Activated CD8-positive, alpha-beta T cell treated with anti-CD3 and anti-CD28 coated beads, Interleukin-2, amount 10 ng/mL, durations not matched to agents 7 days and 5 days (primary cell): Measurements from ENCODE around the gene CASZ1. TPM values are rescaled to one million over a fixed set of nuclear protein-coding genes. Genes with fewer than 3 reads are reported as not detected.

Source experiments
- ATAC-seq: fragments of 150-1000 bp; cut with Tn5 transposase; one replicate; pipeline ENCODE4 v1.10.0; 2021; ENCODE audit warnings: moderate library complexity
- CTCF ChIA-PET: fragments of 350-600 bp; sonication (Branson Sonifier 250); formaldehyde crosslinking; loops from one replicate; lab custom pipeline; 2021; ENCODE audit warnings: antibody characterized with exemption; lab: Charles Lee
- POLR2A ChIA-PET: fragments of 350-600 bp; sonication (Branson Sonifier 250); formaldehyde crosslinking; loops from one replicate; lab custom pipeline; 2021; ENCODE audit warnings: antibody characterized with exemption; lab: Charles Lee
- DNase-seq: peaks from one replicate; pipeline ENCODE4 v3.0.0-alpha.2; 2020
- H3K27ac Mint-ChIP-seq: one replicate; pipeline ENCODE4 v1.8.0; 2021; ENCODE audit warnings: mild to moderate bottlenecking, mixed read lengths
- H3K27me3 Mint-ChIP-seq: one replicate; pipeline ENCODE4 v1.8.0; 2021; ENCODE audit warnings: low read depth, mixed read lengths
- H3K36me3 Mint-ChIP-seq: one replicate; pipeline ENCODE4 v1.8.0; 2021; ENCODE audit warnings: low read depth, mixed read lengths
- H3K4me1 Mint-ChIP-seq: one replicate; pipeline ENCODE4 v1.8.0; 2021; ENCODE audit warnings: low read depth, mixed read lengths
- H3K4me3 Mint-ChIP-seq: one replicate; pipeline ENCODE4 v1.8.0; 2021; ENCODE audit warnings: mild to moderate bottlenecking, mixed read lengths
- H3K9me3 Mint-ChIP-seq: one replicate; pipeline ENCODE4 v1.8.0; 2022; ENCODE audit warnings: mixed read lengths; ENCODE audit not compliant: insufficient read depth
- total RNA-seq, 2 experiments: library from RNA; stranded (reverse); gene quantifications; one replicate each; pipeline ENCODE4 v1.2.3, GENCODE V29; 2021

Gene CASZ1
- total RNA-seq, 2 experiments from 2014 or later = 9.9 to 10.2 TPM

DNA sequence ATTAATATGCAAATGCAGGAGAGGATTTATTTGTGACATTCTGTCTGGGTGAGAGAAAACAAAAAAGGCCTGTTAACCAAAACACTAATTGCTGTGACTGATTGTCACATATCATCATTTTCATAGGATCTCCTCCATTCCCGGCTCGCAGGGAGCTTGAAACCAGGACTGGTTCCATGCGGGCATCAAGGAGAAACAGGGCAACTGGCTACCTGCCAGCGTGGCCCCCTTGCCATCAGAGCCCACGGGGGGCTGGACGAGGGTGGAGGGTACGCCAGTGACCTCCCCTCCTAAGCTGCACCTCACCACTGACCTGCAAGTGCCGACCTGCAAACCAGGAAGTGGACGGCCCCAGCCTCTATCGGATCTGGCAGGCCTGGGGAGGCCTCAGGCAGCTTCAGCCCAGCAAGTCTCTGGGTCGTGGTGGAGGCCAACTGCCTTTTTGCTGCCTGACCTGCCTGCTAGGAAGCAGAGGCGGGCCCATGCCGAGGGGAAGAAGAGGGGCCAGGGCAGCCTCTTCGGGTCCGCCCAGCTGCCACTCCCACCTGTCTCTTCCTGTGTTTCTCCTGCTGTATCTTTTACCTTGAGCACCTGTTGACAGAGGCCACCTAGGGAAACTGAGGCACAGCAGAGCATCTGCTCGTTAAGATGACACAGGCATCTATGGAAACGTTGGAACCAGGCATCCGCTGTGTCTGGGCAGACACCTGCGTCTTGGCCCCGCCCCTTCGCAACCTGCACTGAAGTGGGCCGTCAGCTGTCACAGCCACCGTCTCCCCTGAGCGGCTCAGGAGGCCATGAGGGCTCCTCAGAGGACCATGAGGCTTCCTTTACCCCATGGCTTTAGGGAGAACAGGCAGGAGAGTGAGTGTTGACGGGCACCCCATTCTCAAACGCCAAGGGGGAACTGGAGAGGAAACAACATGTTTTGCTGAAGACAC lies 74.8 kb downstream of the CASZ1 start:
- ChIA-PET CTCF (no interaction called here), POLR2A (no interaction called here)
- H3K27me3 Mint-ChIP-seq = no peaks in the 10 kb centered on the region
- H3K27ac Mint-ChIP-seq = no peak overlapping the region
- H3K36me3 Mint-ChIP-seq = no peaks in the 10 kb centered on the region
- H3K4me1 Mint-ChIP-seq = no peaks in the 10 kb centered on the region
- H3K4me3 Mint-ChIP-seq = no peak overlapping the region
- DNase-seq (no peak), ATAC-seq (no peak)
- no peaks in the 10 kb centered on the region for H3K9me3 Mint-ChIP-seq

DNA sequence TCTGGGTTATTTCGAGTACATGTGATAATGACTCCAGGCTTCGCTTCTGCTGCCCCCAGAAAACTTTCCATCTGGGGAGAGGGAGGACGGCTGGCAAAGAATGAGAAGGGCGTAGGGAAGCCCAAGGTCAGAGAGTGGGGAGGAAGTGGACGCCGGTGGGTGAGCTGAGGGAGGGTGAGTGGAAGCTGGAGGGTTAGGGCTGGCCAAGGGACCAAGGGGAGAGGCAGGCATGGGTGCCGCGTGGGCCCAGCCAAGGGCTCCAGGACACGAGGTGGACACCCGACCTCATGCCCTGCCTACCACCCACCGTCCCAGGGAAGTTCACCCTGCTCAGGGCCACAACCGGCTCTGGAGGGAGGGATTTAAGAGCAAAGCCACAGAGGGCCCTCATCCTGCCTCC lies 75.8 kb downstream of the CASZ1 start:
- H3K27ac Mint-ChIP-seq = no peak overlapping the region
- no peaks in the 10 kb centered on the region for H3K27me3 Mint-ChIP-seq
- POLR2A ChIA-PET = no interaction called here
- no peak overlapping the region for H3K4me3 Mint-ChIP-seq
- no peak for ATAC-seq
- peaks cover 3% of the 10 kb centered on the region for H3K4me1 Mint-ChIP-seq
- CTCF ChIA-PET = no interaction called here
- DNase-seq = no peak
- no peaks in the 10 kb centered on the region for H3K9me3 Mint-ChIP-seq
- H3K36me3 Mint-ChIP-seq = no peaks in the 10 kb centered on the region

DNA sequence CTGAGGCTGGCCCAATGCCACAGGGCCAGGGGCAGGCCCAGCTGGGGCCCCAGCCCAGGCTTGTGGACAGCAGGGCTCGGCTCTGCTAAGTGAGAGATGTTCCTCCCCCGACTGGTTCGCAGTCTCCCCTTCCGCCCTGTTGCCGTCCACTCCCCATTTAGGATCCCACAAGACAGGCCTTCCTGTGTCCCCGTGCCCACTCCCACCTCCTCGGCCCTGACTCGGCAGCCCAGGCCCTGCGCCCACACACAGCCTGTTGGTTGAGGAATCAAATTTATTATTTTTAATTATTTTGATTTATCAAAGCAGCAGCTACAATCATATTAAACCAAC lies 78.4 kb downstream of the CASZ1 start:
- ATAC-seq = no peak
- Mint-ChIP-seq H3K4me1 (peaks cover 3% of the 10 kb centered on the region), H3K27me3 (peaks cover 2% of the 10 kb centered on the region), H3K9me3 (no peaks in the 10 kb centered on the region), H3K4me3 (no peak overlapping the region), H3K27ac (no peak overlapping the region), H3K36me3 (no peaks in the 10 kb centered on the region)
- ChIA-PET POLR2A (interaction anchor here (0.6 kb wide), 1 partner anchor 48 kb away, joined by 3 read pairs; no protein-coding TSS in a partner anchor), CTCF (no interaction called here)
- no peak for DNase-seq

DNA sequence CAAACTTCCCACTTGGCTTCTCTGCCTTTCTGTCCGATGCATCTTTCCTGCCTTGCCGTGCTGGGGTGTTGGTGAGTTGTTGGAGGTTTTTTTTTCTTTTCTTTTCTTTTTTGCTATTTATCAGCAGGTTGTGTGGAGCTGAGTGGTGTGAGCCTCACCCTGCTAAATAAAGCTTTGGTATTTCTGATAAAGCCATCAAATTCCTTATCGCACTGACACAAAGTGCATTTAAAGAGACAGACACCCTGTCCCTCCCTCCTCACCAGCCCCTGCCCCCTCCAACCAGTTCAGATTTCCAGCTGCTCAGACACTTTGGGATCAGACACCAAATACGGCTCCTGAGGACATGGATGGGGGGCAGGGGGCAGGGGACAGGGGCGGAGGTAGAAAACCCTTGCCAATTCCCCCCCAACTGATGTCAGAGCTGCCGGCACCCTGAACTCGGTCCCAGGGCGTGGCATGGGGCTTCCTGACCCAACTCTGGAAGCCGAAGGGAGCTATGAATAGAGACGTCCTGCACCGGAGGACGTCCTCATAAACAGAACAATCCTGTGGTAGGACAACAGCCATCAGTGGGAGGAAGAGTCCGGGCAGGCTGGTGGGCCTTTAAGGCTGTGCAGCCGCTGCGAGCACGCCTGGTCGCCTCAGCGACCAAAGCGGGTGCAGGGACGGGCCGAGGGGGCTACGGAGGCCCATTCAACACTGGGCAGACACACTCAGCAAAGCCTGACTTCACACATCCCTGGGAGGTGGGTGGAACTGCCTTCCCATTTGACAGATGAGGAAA lies 79.0 kb downstream of the CASZ1 start:
- ATAC-seq = no peak
- peaks cover 3% of the 10 kb centered on the region for H3K4me1 Mint-ChIP-seq
- ChIA-PET POLR2A (interaction anchor here (0.6 kb wide), 1 partner anchor 47 kb away, joined by 3 read pairs; no protein-coding TSS in a partner anchor), CTCF (no interaction called here)
- no peak overlapping the region for H3K27ac Mint-ChIP-seq
- H3K36me3 Mint-ChIP-seq = no peaks in the 10 kb centered on the region
- DNase-seq = no peak
- H3K27me3 Mint-ChIP-seq = peaks cover 2% of the 10 kb centered on the region
- no peak overlapping the region for H3K4me3 Mint-ChIP-seq
- H3K9me3 Mint-ChIP-seq = no peaks in the 10 kb centered on the region

DNA sequence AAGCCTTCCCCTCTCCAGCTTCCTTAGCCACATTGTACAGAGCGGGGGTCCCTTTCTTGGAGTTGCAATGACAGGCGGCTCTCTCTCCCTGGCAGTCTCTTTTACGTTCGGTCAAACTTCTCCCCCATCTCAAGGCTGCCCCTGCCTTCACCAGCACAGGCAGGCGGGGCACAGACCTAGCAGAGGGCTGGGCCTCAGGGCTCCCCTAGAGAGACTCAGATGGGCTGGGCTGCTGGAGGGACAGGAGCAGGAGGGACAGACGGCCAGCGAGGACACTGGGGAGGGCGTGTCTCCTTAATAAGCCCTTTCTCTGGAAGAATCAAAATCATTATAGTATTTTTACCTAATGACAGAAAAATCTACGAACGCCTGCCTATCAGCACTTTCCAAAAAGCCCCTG lies 79.6 kb downstream of the CASZ1 start:
- no peak for DNase-seq
- POLR2A ChIA-PET = no interaction called here
- Mint-ChIP-seq H3K9me3 (no peaks in the 10 kb centered on the region), H3K27ac (no peak overlapping the region), H3K4me1 (peaks cover 3% of the 10 kb centered on the region), H3K36me3 (no peaks in the 10 kb centered on the region), H3K27me3 (peaks cover 2% of the 10 kb centered on the region), H3K4me3 (no peak overlapping the region)
- CTCF ChIA-PET = no interaction called here
- ATAC-seq = no peak

DNA sequence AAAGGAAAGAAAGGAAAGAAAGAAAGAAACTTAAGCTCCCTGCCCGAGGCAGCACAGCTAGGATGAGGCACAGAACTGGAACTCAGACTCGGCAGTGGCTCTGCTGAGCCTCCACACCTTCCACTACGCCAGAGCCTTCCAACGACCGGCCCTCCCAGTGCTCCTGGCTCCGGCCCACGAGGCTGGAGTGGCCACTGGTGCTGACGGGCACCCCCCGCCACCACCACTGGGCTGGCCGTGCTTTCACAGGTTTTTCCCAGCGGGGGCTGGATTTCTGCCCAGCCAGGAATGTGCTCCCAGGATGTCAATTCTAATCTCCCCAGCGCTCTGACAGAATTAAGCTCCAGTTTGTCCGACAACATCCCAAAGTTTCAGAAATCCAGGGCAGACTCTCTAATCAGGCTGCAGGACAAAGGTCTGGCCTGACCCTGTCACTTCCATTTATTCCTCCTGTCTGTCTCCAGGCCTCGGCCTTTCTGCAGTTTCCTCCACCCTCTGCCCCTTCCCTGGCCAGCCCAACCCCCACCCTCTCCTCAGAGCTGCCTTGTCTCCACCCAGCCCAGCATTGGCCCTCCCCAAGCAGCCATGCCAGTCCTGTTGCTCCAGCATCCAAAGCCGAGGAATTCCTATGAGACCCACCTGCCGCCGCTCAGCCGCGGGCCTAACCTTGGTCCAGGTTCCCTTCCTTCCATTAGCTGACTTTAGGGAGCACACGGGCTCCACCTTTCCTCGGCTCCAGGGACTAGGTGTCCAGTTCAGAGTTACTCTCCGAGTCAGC lies 81.9 kb downstream of the CASZ1 start:
- H3K27me3 Mint-ChIP-seq = peaks cover 2% of the 10 kb centered on the region
- DNase-seq (no peak), ATAC-seq (no peak)
- no peak overlapping the region for H3K4me3 Mint-ChIP-seq
- H3K9me3 Mint-ChIP-seq = no peaks in the 10 kb centered on the region
- no peak overlapping the region for H3K27ac Mint-ChIP-seq
- no peaks in the 10 kb centered on the region for H3K36me3 Mint-ChIP-seq
- ChIA-PET POLR2A (no interaction called here), CTCF (interaction anchor here (1.7 kb wide), 1 partner anchor 220 kb away, joined by 4 read pairs; no protein-coding TSS in a partner anchor)
- peaks cover 3% of the 10 kb centered on the region for H3K4me1 Mint-ChIP-seq

DNA sequence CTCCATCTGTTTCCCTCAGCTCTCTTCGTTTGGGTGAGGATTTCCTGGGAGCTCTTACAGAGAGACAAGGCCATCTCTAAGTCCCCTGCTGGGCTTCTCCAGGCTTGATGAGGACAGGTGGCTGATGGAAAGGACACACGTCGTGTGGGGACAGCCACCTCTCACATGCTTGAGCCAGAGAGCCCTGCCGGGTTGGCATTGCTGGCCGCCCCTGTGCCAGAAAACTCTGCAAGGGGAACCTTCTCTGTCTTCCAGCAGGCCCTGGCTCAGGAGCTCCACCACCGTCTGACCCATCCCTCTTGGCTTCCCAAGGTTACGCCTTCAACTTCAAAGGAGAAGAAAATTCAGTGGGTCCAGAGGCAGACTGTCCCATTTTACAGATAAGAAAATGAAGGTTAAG lies 82.8 kb downstream of the CASZ1 start:
- no peak for DNase-seq
- Mint-ChIP-seq H3K27ac (no peak overlapping the region), H3K9me3 (no peaks in the 10 kb centered on the region), H3K4me1 (peaks cover 3% of the 10 kb centered on the region), H3K27me3 (peaks cover 2% of the 10 kb centered on the region), H3K36me3 (no peaks in the 10 kb centered on the region), H3K4me3 (no peak overlapping the region)
- no peak for ATAC-seq
- ChIA-PET POLR2A (no interaction called here), CTCF (interaction anchor here (0.9 to 1.7 kb wide), 2 partner anchors 191 to 219 kb away, joined by 3 to 4 read pairs; no protein-coding TSS in a partner anchor)

DNA sequence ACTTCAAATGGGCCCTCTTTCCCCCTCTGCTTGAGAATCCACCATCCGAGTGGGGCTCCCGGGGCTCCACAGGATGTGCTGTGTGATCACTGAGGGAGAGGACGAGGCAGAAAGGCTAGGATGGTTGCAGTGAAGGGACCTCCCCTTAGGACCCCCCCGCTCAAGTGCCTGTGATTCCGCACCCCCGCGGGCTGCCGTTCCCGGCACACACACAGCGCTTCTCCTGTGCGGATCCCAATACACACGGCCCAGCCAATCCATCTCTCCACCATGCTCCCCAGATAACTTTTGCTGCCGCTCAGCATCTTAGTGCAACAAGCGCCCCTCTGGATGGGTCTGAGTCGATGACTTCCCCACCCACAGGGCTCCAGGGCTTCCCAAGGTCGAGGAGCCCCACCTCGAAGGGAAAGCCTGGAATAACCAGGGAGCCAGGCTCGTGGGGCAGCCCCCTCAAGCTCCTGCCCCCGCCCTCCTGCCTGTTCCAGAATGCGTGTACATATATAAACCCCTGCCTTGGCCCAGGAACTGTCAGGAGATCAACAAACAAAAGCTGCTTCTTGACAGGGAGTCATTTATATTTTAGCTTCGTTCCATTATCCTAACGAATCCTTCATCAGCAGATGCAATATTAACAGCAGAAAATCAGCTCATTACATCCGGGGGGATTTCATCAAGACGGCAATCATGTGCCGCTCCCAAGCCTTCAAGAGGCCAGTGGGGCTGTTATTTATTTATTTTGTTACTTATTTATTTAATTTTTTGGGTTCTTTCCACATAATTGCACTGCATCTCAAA lies 83.7 kb downstream of the CASZ1 start:
- no peaks in the 10 kb centered on the region for H3K36me3 Mint-ChIP-seq
- H3K4me3 Mint-ChIP-seq = no peak overlapping the region
- no peak overlapping the region for H3K27ac Mint-ChIP-seq
- no peak for ATAC-seq
- H3K9me3 Mint-ChIP-seq = no peaks in the 10 kb centered on the region
- ChIA-PET CTCF (interaction anchor here (0.9 kb wide), 1 partner anchor 191 kb away, joined by 3 read pairs; no protein-coding TSS in a partner anchor), POLR2A (no interaction called here)
- peaks cover 2% of the 10 kb centered on the region for H3K27me3 Mint-ChIP-seq
- peaks cover 3% of the 10 kb centered on the region for H3K4me1 Mint-ChIP-seq
- DNase-seq = no peak

DNA sequence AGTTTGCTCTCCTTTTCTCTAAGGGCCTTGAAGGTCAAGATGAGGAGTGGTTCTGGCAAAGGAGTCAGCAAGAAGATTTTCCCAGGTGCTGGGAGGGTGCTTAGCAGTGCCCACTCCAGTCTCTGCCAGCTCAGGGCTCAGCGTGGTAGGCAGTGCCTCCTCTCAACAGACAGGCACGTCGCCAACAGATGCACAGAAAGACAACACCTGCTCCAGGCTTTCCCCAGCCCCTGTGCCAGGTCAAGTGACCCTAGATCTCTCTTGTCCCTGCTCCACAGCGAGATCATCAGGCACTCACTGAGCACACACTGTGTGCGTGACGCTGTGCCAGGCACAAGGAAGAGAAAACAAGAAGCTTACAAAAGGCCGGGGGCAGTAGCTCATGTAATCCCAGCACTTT lies 86.0 kb downstream of the CASZ1 start:
- Mint-ChIP-seq H3K27ac (no peak overlapping the region), H3K4me3 (no peak overlapping the region), H3K27me3 (peaks cover 2% of the 10 kb centered on the region), H3K9me3 (no peaks in the 10 kb centered on the region), H3K4me1 (no peaks in the 10 kb centered on the region), H3K36me3 (no peaks in the 10 kb centered on the region)
- DNase-seq = no peak
- CTCF ChIA-PET = no interaction called here
- POLR2A ChIA-PET = no interaction called here
- no peak for ATAC-seq

DNA sequence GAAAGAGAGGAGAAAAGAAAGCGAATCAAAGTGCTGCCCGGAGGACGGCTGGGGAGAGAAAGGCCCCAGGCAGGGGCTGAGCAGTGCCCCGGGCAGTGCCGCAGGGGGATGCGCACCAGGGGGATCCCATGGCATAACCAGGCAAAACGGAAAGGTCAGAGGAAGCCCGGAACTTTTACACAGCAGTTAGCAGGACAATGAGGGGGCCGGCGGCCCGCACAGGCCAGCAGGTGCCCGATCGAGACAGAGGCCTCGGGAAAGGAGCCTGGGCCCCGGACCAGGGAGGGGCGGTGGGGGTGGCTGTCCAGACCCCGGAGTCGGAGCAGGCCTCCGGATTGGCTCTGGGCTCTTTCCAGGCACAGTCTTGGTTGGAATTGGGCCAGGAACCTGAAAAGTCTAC lies 86.8 kb downstream of the CASZ1 start:
- ChIA-PET CTCF (no interaction called here), POLR2A (no interaction called here)
- H3K4me3 Mint-ChIP-seq = no peak overlapping the region
- no peak overlapping the region for H3K27ac Mint-ChIP-seq
- no peak for DNase-seq
- H3K4me1 Mint-ChIP-seq = no peaks in the 10 kb centered on the region
- H3K9me3 Mint-ChIP-seq = no peaks in the 10 kb centered on the region
- ATAC-seq = no peak
- no peaks in the 10 kb centered on the region for H3K36me3 Mint-ChIP-seq
- H3K27me3 Mint-ChIP-seq = peaks cover 2% of the 10 kb centered on the region

DNA sequence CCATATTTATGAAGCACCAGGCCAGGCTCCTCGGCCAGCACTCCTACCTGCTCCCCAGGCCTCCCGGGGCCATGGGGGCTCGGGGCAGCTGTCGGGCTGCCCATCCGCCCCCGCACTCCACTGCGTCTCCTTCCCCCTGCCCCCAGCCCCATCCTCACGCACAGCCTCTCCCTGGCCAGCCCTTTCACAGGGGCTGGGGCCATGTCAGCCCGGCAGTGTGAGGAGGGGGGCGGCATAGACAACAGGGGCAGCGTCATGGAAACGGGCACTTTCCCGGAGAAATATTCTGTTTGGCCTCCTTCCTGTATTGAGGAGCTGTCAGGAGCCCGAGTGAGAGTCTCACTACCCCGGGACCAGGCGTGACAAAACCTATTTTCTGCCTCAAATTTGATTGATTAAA lies 87.3 kb downstream of the CASZ1 start:
- ChIA-PET POLR2A (no interaction called here), CTCF (no interaction called here)
- Mint-ChIP-seq H3K36me3 (no peaks in the 10 kb centered on the region), H3K9me3 (no peaks in the 10 kb centered on the region), H3K27ac (no peak overlapping the region), H3K27me3 (peaks cover 2% of the 10 kb centered on the region), H3K4me3 (no peak overlapping the region), H3K4me1 (no peaks in the 10 kb centered on the region)
- DNase-seq = no peak
- no peak for ATAC-seq
